C4-2B (cell line): ENCODE results near the gene CFAP410.
A peak's percentile ranks its signal among the peaks of the same experiment; 100 is the strongest.
"Not testable (repeated sequence)": the region's sequence is repeated elsewhere in the genome, so short reads cannot be mapped to it uniquely, and the experiment has no call there.

Experiments
- H3K27ac ChIP-seq: fragments of 450-650 bp; 2 replicates; pipeline ENCODE4 v1.5.1; 2017
- ZFX ChIP-seq: fragments of 450-650 bp; IDR thresholded peaks from 2 replicates; pipeline ENCODE4 v1.6.1; 2017
- TF ChIP-seq, protein P1 (sequence below): fragments of 450-650 bp; conservative IDR thresholded peaks from 2 replicates; pipeline ENCODE4 v1.5.1; 2017; ENCODE audit warnings: mild to moderate bottlenecking

The CFAP410 gene

DNA sequence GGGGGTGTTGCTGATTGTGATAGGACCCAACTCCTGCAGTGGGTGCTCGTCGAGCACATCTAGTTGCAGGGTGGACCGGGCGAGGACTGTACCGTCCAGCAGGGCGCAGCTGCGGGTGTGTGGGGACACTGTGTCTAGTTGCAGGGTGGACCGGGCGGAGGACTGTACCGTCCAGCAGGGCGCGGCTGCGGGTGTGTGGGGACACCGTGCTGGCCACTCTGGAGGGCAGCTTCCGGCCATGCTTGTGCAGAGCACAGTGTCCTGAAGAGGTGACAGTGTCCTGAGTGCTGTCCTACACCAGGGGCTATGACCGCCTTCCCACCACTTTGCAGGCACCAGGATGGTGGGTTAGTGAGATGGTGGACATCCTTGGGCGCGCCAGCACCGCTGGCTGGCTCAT lies 9.7 kb upstream of the CFAP410 start:
- no peak for TF ChIP-seq ZFX
- TF ChIP-seq, protein P1, sequence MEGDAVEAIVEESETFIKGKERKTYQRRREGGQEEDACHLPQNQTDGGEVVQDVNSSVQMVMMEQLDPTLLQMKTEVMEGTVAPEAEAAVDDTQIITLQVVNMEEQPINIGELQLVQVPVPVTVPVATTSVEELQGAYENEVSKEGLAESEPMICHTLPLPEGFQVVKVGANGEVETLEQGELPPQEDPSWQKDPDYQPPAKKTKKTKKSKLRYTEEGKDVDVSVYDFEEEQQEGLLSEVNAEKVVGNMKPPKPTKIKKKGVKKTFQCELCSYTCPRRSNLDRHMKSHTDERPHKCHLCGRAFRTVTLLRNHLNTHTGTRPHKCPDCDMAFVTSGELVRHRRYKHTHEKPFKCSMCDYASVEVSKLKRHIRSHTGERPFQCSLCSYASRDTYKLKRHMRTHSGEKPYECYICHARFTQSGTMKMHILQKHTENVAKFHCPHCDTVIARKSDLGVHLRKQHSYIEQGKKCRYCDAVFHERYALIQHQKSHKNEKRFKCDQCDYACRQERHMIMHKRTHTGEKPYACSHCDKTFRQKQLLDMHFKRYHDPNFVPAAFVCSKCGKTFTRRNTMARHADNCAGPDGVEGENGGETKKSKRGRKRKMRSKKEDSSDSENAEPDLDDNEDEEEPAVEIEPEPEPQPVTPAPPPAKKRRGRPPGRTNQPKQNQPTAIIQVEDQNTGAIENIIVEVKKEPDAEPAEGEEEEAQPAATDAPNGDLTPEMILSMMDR = no peak
- peak overlapping the region; percentile 61 for H3K27ac ChIP-seq

DNA sequence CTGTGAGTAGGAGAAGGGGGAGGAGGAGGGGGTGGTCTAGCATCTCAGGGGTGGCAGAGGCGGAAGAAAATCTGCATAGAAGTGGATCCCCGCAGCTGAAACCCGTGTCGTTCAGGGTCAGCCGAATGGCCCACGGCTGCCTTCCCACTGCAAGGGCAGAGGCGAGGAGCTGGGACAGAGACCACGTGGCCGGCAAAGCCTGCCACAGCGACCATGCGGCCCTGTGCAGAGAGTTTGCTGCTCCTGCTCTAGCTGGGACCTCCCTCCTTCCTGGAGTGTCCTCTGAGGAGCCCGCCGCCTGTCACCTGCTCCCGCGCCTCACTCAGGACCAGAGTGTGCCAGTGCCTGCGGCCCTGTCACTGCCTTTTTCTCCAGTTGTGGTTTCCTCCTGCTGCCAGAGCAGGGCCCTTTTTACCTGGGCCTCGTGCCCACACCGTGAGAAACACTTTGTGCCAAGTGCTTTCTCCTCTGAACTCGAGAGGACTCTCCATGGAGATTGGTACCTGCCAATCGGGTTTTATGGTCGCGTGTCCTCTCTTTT lies 8.8 kb upstream of the CFAP410 start:
- TF ChIP-seq, protein P1 = no peak
- TF ChIP-seq ZFX = peak; percentile 61; the same call in 1 of the 2 replicates
- peak overlapping the region; percentile 61 for H3K27ac ChIP-seq

DNA sequence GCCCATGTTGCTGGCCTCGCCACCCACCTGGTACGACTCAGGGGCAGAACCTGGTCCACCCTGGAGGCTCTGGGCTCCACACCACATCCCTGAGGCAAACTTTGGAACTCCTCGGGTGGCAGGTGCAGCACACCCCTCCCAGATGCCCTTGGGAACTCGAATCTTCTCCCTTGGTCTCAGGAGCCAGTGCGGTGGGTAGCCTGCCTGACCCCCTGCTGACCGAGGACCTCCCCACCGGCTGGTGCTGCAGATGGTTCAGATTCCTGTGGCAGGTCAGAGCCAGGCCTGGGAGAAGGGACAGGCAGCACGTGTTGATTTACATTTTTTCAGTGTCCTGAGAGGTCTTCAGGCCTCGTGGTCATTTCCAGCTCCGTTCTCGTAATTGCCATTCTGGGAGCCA lies 6.3 kb upstream of the CFAP410 start:
- H3K27ac ChIP-seq = no peak overlapping the region

DNA sequence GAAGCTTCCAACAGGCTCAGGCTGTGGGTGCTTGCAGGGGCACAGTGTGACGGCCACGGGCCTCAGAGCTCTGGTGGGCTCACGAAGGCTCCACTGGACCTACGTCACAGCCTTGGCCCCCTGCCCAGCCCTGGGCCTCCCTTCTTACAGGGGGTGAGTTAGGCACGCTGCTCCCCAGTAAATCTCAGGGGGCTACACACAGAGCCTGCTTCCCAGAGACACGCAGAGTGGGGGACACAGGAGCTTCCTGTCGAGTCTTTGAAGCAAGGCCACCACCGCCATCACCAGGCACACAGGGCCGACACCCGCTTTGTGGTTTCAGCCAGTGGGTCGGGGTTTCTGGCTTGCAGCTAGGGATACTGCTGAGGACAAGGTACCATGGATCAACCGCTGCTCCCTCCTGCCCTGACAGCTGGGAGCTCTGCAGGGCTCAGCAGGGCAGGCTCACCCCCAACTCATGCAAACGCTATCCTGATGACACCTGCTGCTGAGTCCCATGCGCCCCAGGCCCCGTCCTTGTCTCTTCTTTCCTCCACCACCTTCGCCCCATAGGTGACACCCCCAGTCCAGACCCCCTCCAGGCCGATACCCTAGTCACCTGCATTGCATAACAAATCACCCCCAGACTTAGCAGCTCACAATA lies 5.5 kb upstream of the CFAP410 start:
- H3K27ac ChIP-seq = no peak overlapping the region
- no peak for TF ChIP-seq ZFX
- TF ChIP-seq, protein P1 = no peak

More for the DNA sequence above, 6.3 kb upstream of the CFAP410 start:
- no peak for TF ChIP-seq ZFX
- TF ChIP-seq, protein P1 = no peak

DNA sequence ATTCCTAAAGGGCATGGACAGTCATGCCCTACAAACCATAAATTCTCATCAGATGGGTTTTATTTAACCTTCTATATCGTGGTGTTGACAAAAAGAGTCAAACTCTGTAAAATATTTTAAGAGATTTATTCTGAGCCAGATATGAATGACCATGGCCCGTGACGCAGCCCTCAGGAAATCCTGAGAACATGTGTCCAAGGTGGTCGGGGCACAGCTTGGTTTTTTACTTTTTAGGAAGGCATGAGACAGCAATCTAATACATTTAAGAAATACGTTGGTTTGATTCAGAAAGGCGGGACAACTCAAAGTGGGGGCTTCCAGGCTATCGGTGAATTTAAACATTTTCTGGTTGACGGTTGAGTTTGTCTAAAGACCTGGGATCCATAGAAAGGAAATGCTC lies 3.8 kb upstream of the CFAP410 start:
- not testable (repeated sequence) for H3K27ac ChIP-seq

DNA sequence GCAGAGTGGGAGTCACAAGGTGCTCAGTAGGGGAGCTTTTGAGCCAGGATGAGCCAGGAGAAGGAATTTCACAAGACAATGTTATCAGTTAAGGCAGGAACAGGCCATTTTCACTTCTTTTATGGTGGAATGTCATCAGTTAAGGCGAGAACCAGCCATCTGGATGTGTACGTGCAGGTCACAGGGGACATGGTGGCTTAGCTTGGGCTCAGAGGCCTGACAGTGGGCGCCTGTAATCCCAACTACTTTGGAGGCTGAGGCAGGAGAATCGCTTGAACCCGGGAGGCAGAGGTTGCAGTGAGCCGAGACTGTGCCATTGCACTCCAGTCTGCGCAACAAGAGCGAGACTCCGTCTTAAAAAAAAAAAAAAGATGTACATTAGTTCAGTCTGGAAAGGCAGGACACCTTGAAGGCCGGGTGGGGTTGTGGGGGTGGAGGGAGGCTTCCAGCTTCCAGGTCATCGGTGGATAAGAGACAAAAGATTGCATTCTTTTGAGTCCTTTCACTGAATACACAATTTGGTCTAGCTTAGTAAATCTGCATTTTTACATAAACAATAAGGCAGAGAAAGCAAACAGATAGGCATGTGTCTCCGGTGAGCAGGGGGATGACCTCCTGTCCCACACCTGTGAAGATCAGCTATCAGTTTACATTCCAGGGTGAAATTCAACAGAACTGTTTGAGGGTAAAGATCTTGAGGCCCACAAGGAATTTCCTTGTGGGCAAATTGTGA lies 2.7 kb upstream of the CFAP410 start:
- H3K27ac ChIP-seq = not testable (repeated sequence)

DNA sequence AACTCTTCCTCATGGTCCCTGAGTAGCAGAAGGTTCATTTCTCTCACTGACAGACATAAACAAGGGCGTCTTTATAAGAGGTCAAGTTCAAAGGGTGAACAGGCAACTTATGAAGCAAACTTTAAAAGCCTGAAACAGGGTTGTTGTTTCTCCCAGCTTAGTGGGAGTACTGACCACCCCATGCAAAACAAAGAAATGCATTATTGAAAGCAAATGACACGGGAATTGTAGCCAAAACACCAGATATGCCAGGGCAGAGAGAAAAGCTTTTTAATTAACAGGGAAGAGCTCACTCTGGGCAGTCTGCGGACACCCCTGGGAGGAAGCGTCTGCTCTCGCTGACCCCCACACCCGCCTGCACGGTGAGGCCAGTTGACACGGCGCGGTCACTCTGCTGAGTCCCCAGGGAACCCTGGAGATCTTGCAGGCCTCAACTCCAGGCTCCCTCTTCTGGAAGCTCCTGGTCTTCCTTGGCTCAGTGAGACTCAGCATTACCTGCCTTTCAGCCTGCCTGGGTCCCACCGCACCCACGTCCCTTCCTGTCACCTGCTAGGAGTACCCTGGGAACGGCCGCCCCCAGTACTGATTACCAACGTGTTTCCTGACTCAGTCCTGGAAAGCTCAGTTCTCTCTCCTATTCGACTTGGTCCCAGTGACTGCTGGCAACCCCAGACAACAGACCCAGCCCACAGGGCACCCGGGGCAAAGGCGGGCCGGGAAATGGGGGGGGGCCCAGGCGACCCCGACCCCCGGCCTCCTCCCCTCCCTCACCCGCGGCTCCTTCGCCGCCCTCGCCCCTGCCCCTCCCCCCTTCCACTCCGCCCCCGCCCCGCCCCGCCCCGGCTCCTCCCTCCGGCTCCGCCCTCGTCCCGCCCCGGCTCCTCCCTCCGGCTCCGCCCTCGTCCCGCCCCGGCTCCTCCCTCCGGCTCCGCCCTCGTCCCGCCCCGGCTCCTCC lies 972 bp downstream of the CFAP410 start:
- peak overlapping the region; percentile 34 for H3K27ac ChIP-seq
- no peak for TF ChIP-seq ZFX
- TF ChIP-seq, protein P1 = no peak; the same call in 1 of the 2 replicates

DNA sequence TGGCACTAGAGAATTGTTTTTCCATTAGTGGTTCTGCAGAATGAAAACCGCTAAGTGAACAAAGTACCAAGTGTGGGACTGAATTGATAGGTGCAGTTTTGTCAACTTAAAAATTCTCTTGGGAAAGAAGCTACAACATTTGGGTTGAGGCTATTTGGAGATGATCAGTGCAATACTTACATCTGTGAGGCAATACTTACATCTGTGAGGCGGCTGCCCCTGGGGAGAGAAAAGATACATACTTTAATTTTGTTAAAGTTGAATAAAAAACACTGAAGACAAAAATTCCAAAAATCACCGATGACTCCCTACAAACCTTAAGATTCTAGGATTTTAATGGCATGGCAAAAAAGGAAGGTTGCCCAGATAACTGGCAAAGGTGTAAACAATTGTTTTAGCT lies 1.7 kb downstream of the CFAP410 start:
- no peak overlapping the region for H3K27ac ChIP-seq
- no peak for TF ChIP-seq ZFX
